Astrocyte (in vitro differentiated cells and primary cell): Measurements from ENCODE around the gene BTBD16. TPM values are rescaled to one million over a fixed set of nuclear protein-coding genes. Genes with fewer than 3 reads are reported as not detected.

Experiments used
- DNase-seq: peaks from one replicate; pipeline ENCODE4 v3.0.0-alpha.2; 2010; ENCODE audit warnings: low read depth
- FAIRE-seq: peaks from 2 replicates; lab custom pipeline; 2011; peaks lifted over from hg19 to GRCh38; lab: Jason Lieb, UNC
- H2AFZ ChIP-seq: 2 replicates; pipeline ENCODE4 v1.6.0; 2012; ENCODE audit warnings: low read depth, low read length, inconsistent platforms
- H3K27ac ChIP-seq: 2 replicates; pipeline ENCODE4 v1.5.1; 2011; ENCODE audit warnings: low read depth, low read length, inconsistent platforms
- H3K27me3 ChIP-seq: 2 replicates; pipeline ENCODE4 v1.6.0; 2011; ENCODE audit warnings: low read length, inconsistent platforms; ENCODE audit not compliant: insufficient read depth
- H3K36me3 ChIP-seq: 2 replicates; pipeline ENCODE4 v1.5.1; 2011; ENCODE audit warnings: low read length, inconsistent platforms; ENCODE audit not compliant: insufficient read depth
- H3K4me1 ChIP-seq: 2 replicates; pipeline ENCODE4 v1.5.1; 2011; ENCODE audit warnings: low read length, inconsistent platforms; ENCODE audit not compliant: insufficient read depth
- H3K4me2 ChIP-seq: 2 replicates; pipeline ENCODE4 v1.6.0; 2012; ENCODE audit warnings: low read length, inconsistent platforms
- H3K4me3 ChIP-seq: 2 replicates; pipeline ENCODE4 v1.5.1; 2011; ENCODE audit warnings: low read depth, mild to moderate bottlenecking, low read length, inconsistent platforms; ENCODE audit not compliant: insufficient read depth
- H3K79me2 ChIP-seq: 2 replicates; pipeline ENCODE4 v1.6.0; 2012; ENCODE audit warnings: mild to moderate bottlenecking, low read length, inconsistent platforms; ENCODE audit not compliant: insufficient read depth
- H3K9ac ChIP-seq: 2 replicates; pipeline ENCODE4 v1.6.0; 2012; ENCODE audit warnings: mild to moderate bottlenecking, low read length, inconsistent platforms
- H3K9me3 ChIP-seq: 2 replicates; pipeline ENCODE4 v1.5.1; 2012; ENCODE audit warnings: low read depth, mild to moderate bottlenecking, low read length, inconsistent platforms; ENCODE audit not compliant: insufficient read depth
- H4K20me1 ChIP-seq: 2 replicates; pipeline ENCODE4 v1.6.0; 2012; ENCODE audit warnings: low read length, inconsistent platforms; ENCODE audit not compliant: insufficient read depth
- H3K27ac Mint-ChIP-seq: one replicate; pipeline ENCODE4 v1.8.0; 2021; ENCODE audit warnings: mild to moderate bottlenecking, mixed read lengths; ENCODE audit not compliant: unreplicated experiment
- H3K27me3 Mint-ChIP-seq: one replicate; pipeline ENCODE4 v1.8.0; 2021; ENCODE audit warnings: low read depth, mixed read lengths; ENCODE audit not compliant: unreplicated experiment
- H3K36me3 Mint-ChIP-seq: one replicate; pipeline ENCODE4 v1.8.0; 2021; ENCODE audit warnings: low read depth, mixed read lengths; ENCODE audit not compliant: unreplicated experiment
- H3K4me1 Mint-ChIP-seq: one replicate; pipeline ENCODE4 v1.8.0; 2021; ENCODE audit warnings: low read depth, mixed read lengths; ENCODE audit not compliant: unreplicated experiment
- H3K4me3 Mint-ChIP-seq: one replicate; pipeline ENCODE4 v1.8.0; 2021; ENCODE audit warnings: mild to moderate bottlenecking, moderate library complexity, mixed read lengths; ENCODE audit not compliant: unreplicated experiment
- H3K9me3 Mint-ChIP-seq: one replicate; pipeline ENCODE4 v1.8.0; 2021; ENCODE audit warnings: mild to moderate bottlenecking, mixed read lengths; ENCODE audit not compliant: unreplicated experiment
- EZH2 ChIP-seq: IDR thresholded peaks from 2 replicates; pipeline ENCODE4 v1.6.1; 2012; ENCODE audit warnings: mild to moderate bottlenecking, low read length, inconsistent platforms; ENCODE audit not compliant: insufficient read depth
- total RNA-seq: library from RNA; stranded (reverse); gene quantifications from 2 replicates; pipeline ENCODE4 v1.2.1, GENCODE V29; 2021
- TF ChIP-seq, protein P1 (sequence below): IDR thresholded peaks from 2 replicates; pipeline ENCODE4 v1.5.1; 2011; ENCODE audit warnings: low read depth, mild to moderate bottlenecking, inconsistent platforms, low read length, moderate library complexity; ENCODE audit not compliant: insufficient read depth

The BTBD16 gene
- total RNA-seq, 1 donor from 2014 or later, result not detected

DNA sequence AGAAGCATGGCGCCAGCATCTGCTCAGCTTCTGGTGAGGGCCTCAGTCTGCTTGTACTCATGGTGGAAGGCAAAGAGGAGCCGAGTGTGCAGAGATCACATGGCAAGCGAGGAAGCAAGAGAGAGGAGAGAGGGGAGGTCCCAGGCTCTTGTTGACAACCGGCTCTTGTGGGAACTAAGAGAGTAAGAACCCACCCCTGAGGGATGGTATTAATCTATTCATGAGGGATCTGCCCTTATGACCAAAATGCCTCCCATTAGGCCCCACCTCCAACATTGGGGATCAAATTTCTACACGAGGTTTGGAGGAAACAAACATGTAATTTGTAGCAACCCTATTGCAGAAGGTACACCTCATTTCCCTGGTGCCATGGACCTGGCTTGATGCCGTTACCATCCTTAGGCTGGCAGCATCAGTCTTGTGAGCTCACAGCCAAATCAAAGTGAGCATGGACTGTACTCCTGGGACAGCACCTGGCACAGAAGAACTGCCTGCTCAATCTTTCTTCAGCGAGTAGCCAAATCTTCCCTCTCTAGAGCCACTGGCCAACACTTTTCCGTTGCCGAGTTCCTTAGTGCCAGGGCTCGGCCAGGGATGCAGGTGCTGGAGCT is 6.5 kb downstream of the BTBD16 start:
- H3K27me3 Mint-ChIP-seq, result peaks cover 9% of the 10 kb centered on the region
- no peak overlapping the region for H3K4me3 ChIP-seq
- no peaks in the 10 kb centered on the region for H3K9me3 Mint-ChIP-seq
- H3K9me3 ChIP-seq, result no peaks in the 10 kb centered on the region
- no peak overlapping the region for H3K9ac ChIP-seq
- no peaks in the 10 kb centered on the region for H4K20me1 ChIP-seq
- no peaks in the 10 kb centered on the region for H3K36me3 ChIP-seq
- TF ChIP-seq EZH2, result no peak
- TF ChIP-seq, protein P1, sequence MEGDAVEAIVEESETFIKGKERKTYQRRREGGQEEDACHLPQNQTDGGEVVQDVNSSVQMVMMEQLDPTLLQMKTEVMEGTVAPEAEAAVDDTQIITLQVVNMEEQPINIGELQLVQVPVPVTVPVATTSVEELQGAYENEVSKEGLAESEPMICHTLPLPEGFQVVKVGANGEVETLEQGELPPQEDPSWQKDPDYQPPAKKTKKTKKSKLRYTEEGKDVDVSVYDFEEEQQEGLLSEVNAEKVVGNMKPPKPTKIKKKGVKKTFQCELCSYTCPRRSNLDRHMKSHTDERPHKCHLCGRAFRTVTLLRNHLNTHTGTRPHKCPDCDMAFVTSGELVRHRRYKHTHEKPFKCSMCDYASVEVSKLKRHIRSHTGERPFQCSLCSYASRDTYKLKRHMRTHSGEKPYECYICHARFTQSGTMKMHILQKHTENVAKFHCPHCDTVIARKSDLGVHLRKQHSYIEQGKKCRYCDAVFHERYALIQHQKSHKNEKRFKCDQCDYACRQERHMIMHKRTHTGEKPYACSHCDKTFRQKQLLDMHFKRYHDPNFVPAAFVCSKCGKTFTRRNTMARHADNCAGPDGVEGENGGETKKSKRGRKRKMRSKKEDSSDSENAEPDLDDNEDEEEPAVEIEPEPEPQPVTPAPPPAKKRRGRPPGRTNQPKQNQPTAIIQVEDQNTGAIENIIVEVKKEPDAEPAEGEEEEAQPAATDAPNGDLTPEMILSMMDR, result no peak
- H3K36me3 Mint-ChIP-seq, result no peaks in the 10 kb centered on the region
- DNase-seq (no peak), FAIRE-seq (no peak)
- H2AFZ ChIP-seq, result no peak overlapping the region
- no peaks in the 10 kb centered on the region for H3K79me2 ChIP-seq
- H3K27ac ChIP-seq, result no peak overlapping the region
- no peak overlapping the region for H3K4me3 Mint-ChIP-seq
- no peak overlapping the region for H3K4me2 ChIP-seq
- H3K4me1 Mint-ChIP-seq, result peaks cover 20% of the 10 kb centered on the region
- no peaks in the 10 kb centered on the region for H3K27me3 ChIP-seq
- H3K4me1 ChIP-seq, result peaks cover 13% of the 10 kb centered on the region
- H3K27ac Mint-ChIP-seq, result no peak overlapping the region

- TF ChIP-seq EZH2, result no peak
- TF ChIP-seq, protein P1, result peak; percentile 75
These were observed 8.6 kb downstream of the BTBD16 start for GRCh38 chr10:122279725-122280141.

DNA sequence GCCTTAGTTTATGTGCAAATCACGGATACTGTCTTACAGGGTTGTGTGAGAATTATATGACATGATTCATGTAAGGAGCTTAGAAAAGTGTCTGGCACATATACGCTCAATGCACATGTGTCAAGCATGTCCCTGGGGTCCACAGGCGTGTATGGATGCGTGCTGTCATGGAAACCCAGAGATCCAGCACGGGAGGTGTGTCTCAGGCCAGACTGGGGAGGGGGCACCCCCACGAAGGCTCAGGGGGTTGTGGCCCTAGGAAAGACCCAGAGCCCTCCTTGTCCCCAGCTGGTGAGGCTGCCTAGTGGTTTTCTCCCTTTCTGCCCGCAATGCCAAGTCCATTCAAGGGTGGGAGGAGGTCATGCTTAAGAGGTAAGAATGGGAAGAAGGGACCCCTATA is 9.1 kb downstream of the BTBD16 start:
- no peaks in the 10 kb centered on the region for H3K9me3 ChIP-seq
- H3K4me2 ChIP-seq, result no peak overlapping the region
- Mint-ChIP-seq H3K4me1 (peaks cover 20% of the 10 kb centered on the region), H3K27me3 (peaks cover 9% of the 10 kb centered on the region), H3K27ac (no peak overlapping the region), H3K9me3 (peaks cover 2% of the 10 kb centered on the region), H3K4me3 (no peak overlapping the region), H3K36me3 (no peaks in the 10 kb centered on the region)
- no peak overlapping the region for H3K27ac ChIP-seq
- no peak for DNase-seq
- H4K20me1 ChIP-seq, result no peaks in the 10 kb centered on the region
- TF ChIP-seq, protein P1, result no peak
- H3K79me2 ChIP-seq, result no peaks in the 10 kb centered on the region
- no peaks in the 10 kb centered on the region for H3K27me3 ChIP-seq
- peak; percentile 58 for FAIRE-seq
- H3K36me3 ChIP-seq, result no peaks in the 10 kb centered on the region
- no peak overlapping the region for H2AFZ ChIP-seq
- peaks cover 14% of the 10 kb centered on the region for H3K4me1 ChIP-seq
- no peak overlapping the region for H3K9ac ChIP-seq
- no peak overlapping the region for H3K4me3 ChIP-seq

More at GRCh38 chr10:122279725-122280141, 8.6 kb downstream of the BTBD16 start:
- peaks cover 20% of the 10 kb centered on the region for H3K4me1 Mint-ChIP-seq
- no peak overlapping the region for H3K27ac ChIP-seq
- H3K27me3 ChIP-seq, result no peaks in the 10 kb centered on the region
- peaks cover 9% of the 10 kb centered on the region for H3K27me3 Mint-ChIP-seq
- no peak overlapping the region for H3K9ac ChIP-seq
- no peaks in the 10 kb centered on the region for H3K9me3 ChIP-seq
- H4K20me1 ChIP-seq, result no peaks in the 10 kb centered on the region
- H3K27ac Mint-ChIP-seq, result no peak overlapping the region
- H3K4me3 ChIP-seq, result no peak overlapping the region
- no peak overlapping the region for H3K4me2 ChIP-seq
- H3K4me1 ChIP-seq, result peaks cover 14% of the 10 kb centered on the region
- no peak overlapping the region for H2AFZ ChIP-seq
- no peak overlapping the region for H3K4me3 Mint-ChIP-seq
- H3K36me3 Mint-ChIP-seq, result no peaks in the 10 kb centered on the region
- no peaks in the 10 kb centered on the region for H3K79me2 ChIP-seq
- no peaks in the 10 kb centered on the region for H3K36me3 ChIP-seq
- DNase-seq, result peak; percentile 17
- FAIRE-seq, result peak; percentile 37
- H3K9me3 Mint-ChIP-seq, result no peaks in the 10 kb centered on the region
